Liver (tissue), 9 donors: Measurements from ENCODE around the gene OLIG1. TPM values are rescaled to one million over a fixed set of nuclear protein-coding genes. Genes with fewer than 3 reads are reported as not detected.

Experiments used
- DNase-seq: peaks from one replicate; pipeline ENCODE4 v3.0.0-alpha.2; 2017; ENCODE audit warnings: low spot score
- H3K27ac ChIP-seq, 2 donors: one replicate each; pipeline ENCODE4 v1.7.0; 2013; ENCODE audit warnings: inconsistent platforms in 2 of 2, low read length in 2 of 2, control low read depth in 1 of 2, low read depth in 1 of 2, mild to moderate bottlenecking in 1 of 2
- H3K27me3 ChIP-seq, 4 donors: one replicate each; pipeline versions ENCODE4 v1.6.1 to v1.7.0; 2013; ENCODE audit warnings: low read length in 3 of 4, inconsistent platforms in 1 of 4, mild to moderate bottlenecking in 1 of 4, moderate library complexity in 1 of 4; ENCODE audit not compliant: control insufficient read depth in 4 of 4, insufficient read depth in 4 of 4
- H3K36me3 ChIP-seq, 4 donors: one replicate each; pipeline versions ENCODE4 v1.6.1 to v1.7.0; 2013; ENCODE audit warnings: low read length in 3 of 4, mild to moderate bottlenecking in 3 of 4, low read depth in 1 of 4, moderate library complexity in 1 of 4; ENCODE audit not compliant: control insufficient read depth in 4 of 4, insufficient read depth in 3 of 4
- H3K4me1 ChIP-seq, 4 donors: one replicate each; pipeline versions ENCODE4 v1.6.1 to v1.7.0; 2013; ENCODE audit warnings: low read length in 3 of 4, mild to moderate bottlenecking in 3 of 4, moderate library complexity in 1 of 4; ENCODE audit not compliant: control insufficient read depth in 4 of 4, insufficient read depth in 4 of 4
- H3K4me3 ChIP-seq, 3 donors: one replicate each; pipeline versions ENCODE4 v1.6.1 to v1.7.0; 2013; ENCODE audit warnings: low read length in 3 of 3, control low read depth in 1 of 3, low read depth in 1 of 3, mild to moderate bottlenecking in 1 of 3
- H3K9ac ChIP-seq, 2 donors: one replicate each; pipeline ENCODE4 v1.7.0; 2013; ENCODE audit warnings: low read length in 2 of 2, mild to moderate bottlenecking in 2 of 2, moderate library complexity in 2 of 2, control low read depth in 1 of 2, low read depth in 1 of 2
- H3K9me3 ChIP-seq, 4 donors: one replicate each; pipeline versions ENCODE4 v1.6.1 to v1.7.0; 2013; ENCODE audit warnings: low read length in 3 of 4; ENCODE audit not compliant: control insufficient read depth in 4 of 4
- CTCF ChIP-seq: fragments of 150-350 bp; IDR thresholded peaks from 2 replicates; pipeline ENCODE4 v1.5.1; 2017; ENCODE audit warnings: improper control_type of control experiment, low read depth, low read length; ENCODE audit not compliant: missing input control
- EGR1 ChIP-seq, 2 donors: IDR thresholded peaks; 2 replicates each; pipeline ENCODE4 v1.6.1; 2016 to 2018; ENCODE audit warnings: antibody characterized with exemption in 2 of 2, low read depth in 2 of 2
- FOXA2 ChIP-seq: IDR thresholded peaks from 2 replicates; pipeline ENCODE4 v1.6.1; 2016; ENCODE audit warnings: antibody characterized with exemption
- GABPA ChIP-seq, 2 donors: IDR thresholded peaks in 1 of 2; conservative IDR thresholded peaks in 1 of 2; 2 replicates each; pipeline ENCODE4 v1.6.1; 2016; ENCODE audit warnings: antibody characterized with exemption in 2 of 2, mild to moderate bottlenecking in 1 of 2, moderate library complexity in 1 of 2
- HNF4A ChIP-seq, 2 donors: conservative IDR thresholded peaks; 2 replicates each; pipeline ENCODE4 v1.6.1; 2016; ENCODE audit warnings: antibody characterized with exemption in 2 of 2, mild to moderate bottlenecking in 2 of 2
- HNF4G ChIP-seq: IDR thresholded peaks from 2 replicates; pipeline ENCODE4 v1.6.1; 2016; ENCODE audit warnings: antibody characterized with exemption
- JUND ChIP-seq, 2 donors: IDR thresholded peaks; 2 replicates each; pipeline ENCODE4 v1.6.1; 2016; ENCODE audit warnings: antibody characterized with exemption in 2 of 2
- NR2F2 ChIP-seq: IDR thresholded peaks from 2 replicates; pipeline ENCODE4 v1.6.1; 2016; ENCODE audit warnings: antibody characterized with exemption
- RAD21 ChIP-seq, 2 donors: IDR thresholded peaks; 2 replicates each; pipeline ENCODE4 v1.6.1; 2016; ENCODE audit warnings: antibody characterized with exemption in 2 of 2, mild to moderate bottlenecking in 2 of 2
- RXRA ChIP-seq, 2 donors: IDR thresholded peaks; 2 replicates each; pipeline ENCODE4 v1.6.1; 2017 to 2018; ENCODE audit warnings: antibody characterized with exemption in 2 of 2, mild to moderate bottlenecking in 1 of 2
- SP1 ChIP-seq: IDR thresholded peaks from 2 replicates; pipeline ENCODE4 v1.6.1; 2018; ENCODE audit warnings: antibody characterized with exemption, mild to moderate bottlenecking
- YY1 ChIP-seq: IDR thresholded peaks from 2 replicates; pipeline ENCODE4 v1.6.1; 2016; ENCODE audit warnings: antibody characterized with exemption, mild to moderate bottlenecking
- ZBTB33 ChIP-seq: IDR thresholded peaks from 2 replicates; pipeline ENCODE4 v1.6.1; 2016; ENCODE audit warnings: antibody characterized with exemption
- WGBS: extraction: QIAGEN DNeasy Blood & Tissue Kit; methylation state at CpG from one replicate; pipeline ENCODE4 v1.1.7; 2013; 5-methylcytosine and 5-hydroxymethylcytosine counted together
- polyA plus RNA-seq, 2 donors: library from polyadenylated mRNA; stranded (reverse) in 1 of 2; unstranded in 1 of 2; fragments of 200-250 nt in 1 of 2; fragments of >200 nt in 1 of 2; fragmentation: Nextera tagmentation in 1 of 2; extraction: Ambion mirVana in 1 of 2; gene quantifications; one replicate each; pipeline versions ENCODE4 v1.2.1 to v1.2.3, GENCODE V29; 2013 to 2015
- total RNA-seq, 2 donors: library from RNA; depleted of rRNA; stranded (reverse); fragments of >200 nt; gene quantifications; one replicate each; pipeline ENCODE4 v1.2.3, GENCODE V29; 2014
- TF ChIP-seq, protein P1 (sequence below): IDR thresholded peaks from 2 replicates; pipeline ENCODE4 v1.6.1; 2016; ENCODE audit warnings: antibody characterized with exemption, mild to moderate bottlenecking
- TF ChIP-seq, protein P2 (sequence below): IDR thresholded peaks from 2 replicates; pipeline ENCODE4 v1.6.1; 2016; ENCODE audit warnings: antibody characterized with exemption
- donor health status: healthy.
- donor health status: healthy.
- donor health status: healthy.
- donor health status: healthy.
- donor health status: healthy.

OLIG1 gene
- total and polyA plus RNA-seq, 4 donors, result 0.19 TPM; not detected in 3

DNA sequence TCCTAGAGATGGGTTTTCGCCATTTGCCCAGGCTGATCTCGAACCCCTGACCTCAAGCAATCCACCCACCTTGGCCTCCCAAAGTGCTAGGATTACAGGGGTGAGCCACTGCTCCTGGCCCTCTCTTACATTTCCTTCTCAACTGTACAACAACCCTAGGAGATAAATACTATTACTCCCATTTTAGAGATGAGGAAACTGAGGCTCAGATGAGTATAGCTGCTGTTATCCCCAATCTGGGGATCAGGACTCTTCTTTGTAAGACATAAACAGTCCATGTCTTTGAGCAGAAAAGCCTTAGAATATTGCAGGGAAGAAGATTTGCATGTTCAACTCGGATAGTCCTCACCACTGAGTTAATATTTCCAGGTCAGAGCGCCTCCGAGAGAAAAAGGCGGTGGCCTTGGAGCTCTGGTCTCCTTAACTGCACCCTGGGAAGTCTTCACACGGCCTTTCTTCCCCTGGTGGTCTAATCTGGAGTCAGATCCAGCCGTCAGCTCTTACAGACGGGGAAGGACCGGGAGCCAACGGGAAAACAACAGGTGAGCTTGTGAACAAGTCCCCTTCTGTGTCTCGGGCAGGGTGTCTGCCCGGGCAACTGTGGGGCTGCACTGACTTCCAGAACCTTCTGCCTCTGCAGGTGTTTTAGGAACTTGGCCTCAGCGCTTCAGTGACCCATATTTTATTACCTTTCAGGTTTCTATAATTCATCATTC lies 5.9 kb upstream of the OLIG1 start:
- H3K27me3 ChIP-seq, result peaks cover 0 to 13% (median 4%) of the 10 kb centered on the region in 4 donors

GRCh38 chr21:33064623-33065390 lies 5.1 kb upstream of the OLIG1 start:
- no peak for DNase-seq
- Histone ChIP-seq H3K9ac (no peak overlapping the region), H3K36me3 (no peaks in the 10 kb centered on the region), H3K9me3 (peaks cover 0 to 3% (median 1%) of the 10 kb centered on the region in 4 donors), H3K4me3 (no peak overlapping the region), H3K27me3 (peaks cover 1 to 13% (median 4%) of the 10 kb centered on the region in 4 donors), H3K4me1 (peaks cover 0 to 8% (median 5%) of the 10 kb centered on the region in 4 donors), H3K27ac (no peak overlapping the region)
- 43% methylated on average over 18 of the region's 18 CpGs for WGBS
- TF ChIP-seq, protein P1, sequence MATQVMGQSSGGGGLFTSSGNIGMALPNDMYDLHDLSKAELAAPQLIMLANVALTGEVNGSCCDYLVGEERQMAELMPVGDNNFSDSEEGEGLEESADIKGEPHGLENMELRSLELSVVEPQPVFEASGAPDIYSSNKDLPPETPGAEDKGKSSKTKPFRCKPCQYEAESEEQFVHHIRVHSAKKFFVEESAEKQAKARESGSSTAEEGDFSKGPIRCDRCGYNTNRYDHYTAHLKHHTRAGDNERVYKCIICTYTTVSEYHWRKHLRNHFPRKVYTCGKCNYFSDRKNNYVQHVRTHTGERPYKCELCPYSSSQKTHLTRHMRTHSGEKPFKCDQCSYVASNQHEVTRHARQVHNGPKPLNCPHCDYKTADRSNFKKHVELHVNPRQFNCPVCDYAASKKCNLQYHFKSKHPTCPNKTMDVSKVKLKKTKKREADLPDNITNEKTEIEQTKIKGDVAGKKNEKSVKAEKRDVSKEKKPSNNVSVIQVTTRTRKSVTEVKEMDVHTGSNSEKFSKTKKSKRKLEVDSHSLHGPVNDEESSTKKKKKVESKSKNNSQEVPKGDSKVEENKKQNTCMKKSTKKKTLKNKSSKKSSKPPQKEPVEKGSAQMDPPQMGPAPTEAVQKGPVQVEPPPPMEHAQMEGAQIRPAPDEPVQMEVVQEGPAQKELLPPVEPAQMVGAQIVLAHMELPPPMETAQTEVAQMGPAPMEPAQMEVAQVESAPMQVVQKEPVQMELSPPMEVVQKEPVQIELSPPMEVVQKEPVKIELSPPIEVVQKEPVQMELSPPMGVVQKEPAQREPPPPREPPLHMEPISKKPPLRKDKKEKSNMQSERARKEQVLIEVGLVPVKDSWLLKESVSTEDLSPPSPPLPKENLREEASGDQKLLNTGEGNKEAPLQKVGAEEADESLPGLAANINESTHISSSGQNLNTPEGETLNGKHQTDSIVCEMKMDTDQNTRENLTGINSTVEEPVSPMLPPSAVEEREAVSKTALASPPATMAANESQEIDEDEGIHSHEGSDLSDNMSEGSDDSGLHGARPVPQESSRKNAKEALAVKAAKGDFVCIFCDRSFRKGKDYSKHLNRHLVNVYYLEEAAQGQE, result no peak
- TF ChIP-seq, protein P2, sequence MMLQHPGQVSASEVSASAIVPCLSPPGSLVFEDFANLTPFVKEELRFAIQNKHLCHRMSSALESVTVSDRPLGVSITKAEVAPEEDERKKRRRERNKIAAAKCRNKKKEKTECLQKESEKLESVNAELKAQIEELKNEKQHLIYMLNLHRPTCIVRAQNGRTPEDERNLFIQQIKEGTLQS, result no peak
- TF ChIP-seq RAD21 (IDR thresholded peaks at IDR 0.05) (no peak), SP1 (no peak), YY1 (no peak), HNF4G (no peak), FOXA2 (no peak), HNF4A (conservative IDR thresholded peaks at IDR 0.05) (no peak), GABPA (IDR thresholded peaks at IDR 0.05 in 1 of 2, conservative IDR thresholded peaks at IDR 0.05 in 1 of 2) (no peak), ZBTB33 (no peak)

More for the DNA sequence above, 5.9 kb upstream of the OLIG1 start:
- no peak for DNase-seq
- Histone ChIP-seq H3K36me3 (no peaks in the 10 kb centered on the region), H3K4me1 (peaks cover 0 to 13% (median 10%) of the 10 kb centered on the region in 4 donors), H3K27ac (no peak overlapping the region), H3K4me3 (no peak overlapping the region), H3K9me3 (no peaks in the 10 kb centered on the region), H3K9ac (no peak overlapping the region)
- WGBS, result 43% methylated on average over 14 of the region's 14 CpGs
- TF ChIP-seq RXRA (IDR thresholded peaks at IDR 0.05) (no peak), EGR1 (IDR thresholded peaks at IDR 0.05; ENCODE audit: low read depth in 2 of 2) (no peak), SP1 (no peak), YY1 (no peak), JUND (IDR thresholded peaks at IDR 0.05) (no peak), FOXA2 (no peak), NR2F2 (no peak), CTCF (no peak), HNF4A (conservative IDR thresholded peaks at IDR 0.05) (no peak), RAD21 (IDR thresholded peaks at IDR 0.05) (no peak), GABPA (IDR thresholded peaks at IDR 0.05 in 1 of 2, conservative IDR thresholded peaks at IDR 0.05 in 1 of 2) (no peak), ZBTB33 (no peak)
